Fibroblast of villous mesenchyme (primary cell): ENCODE data around the gene PTPN18. TPM values are rescaled to one million over a fixed set of nuclear protein-coding genes. Genes with fewer than 3 reads are reported as not detected.

ENCODE experiments used
- DNase-seq: peaks from one replicate; pipeline ENCODE4 v3.0.0-alpha.2; 2010; ENCODE audit warnings: low read depth
- H3K4me3 ChIP-seq: 2 replicates; pipeline ENCODE4 v1.5.1; 2011; ENCODE audit warnings: low read depth, mild to moderate bottlenecking, low read length
- total RNA-seq: library from RNA; depleted of rRNA; stranded (reverse); fragments of >200 nt; gene quantifications from 2 replicates; pipeline ENCODE4 v1.2.3, GENCODE V29; 2012
- TF ChIP-seq, protein P1 (sequence below): IDR thresholded peaks from 2 replicates; pipeline ENCODE4 v1.5.1; 2012; ENCODE audit warnings: low read depth, mild to moderate bottlenecking, low read length; ENCODE audit not compliant: insufficient read depth

PTPN18 gene
- total RNA-seq, 1 donor = 17.7 TPM

DNA sequence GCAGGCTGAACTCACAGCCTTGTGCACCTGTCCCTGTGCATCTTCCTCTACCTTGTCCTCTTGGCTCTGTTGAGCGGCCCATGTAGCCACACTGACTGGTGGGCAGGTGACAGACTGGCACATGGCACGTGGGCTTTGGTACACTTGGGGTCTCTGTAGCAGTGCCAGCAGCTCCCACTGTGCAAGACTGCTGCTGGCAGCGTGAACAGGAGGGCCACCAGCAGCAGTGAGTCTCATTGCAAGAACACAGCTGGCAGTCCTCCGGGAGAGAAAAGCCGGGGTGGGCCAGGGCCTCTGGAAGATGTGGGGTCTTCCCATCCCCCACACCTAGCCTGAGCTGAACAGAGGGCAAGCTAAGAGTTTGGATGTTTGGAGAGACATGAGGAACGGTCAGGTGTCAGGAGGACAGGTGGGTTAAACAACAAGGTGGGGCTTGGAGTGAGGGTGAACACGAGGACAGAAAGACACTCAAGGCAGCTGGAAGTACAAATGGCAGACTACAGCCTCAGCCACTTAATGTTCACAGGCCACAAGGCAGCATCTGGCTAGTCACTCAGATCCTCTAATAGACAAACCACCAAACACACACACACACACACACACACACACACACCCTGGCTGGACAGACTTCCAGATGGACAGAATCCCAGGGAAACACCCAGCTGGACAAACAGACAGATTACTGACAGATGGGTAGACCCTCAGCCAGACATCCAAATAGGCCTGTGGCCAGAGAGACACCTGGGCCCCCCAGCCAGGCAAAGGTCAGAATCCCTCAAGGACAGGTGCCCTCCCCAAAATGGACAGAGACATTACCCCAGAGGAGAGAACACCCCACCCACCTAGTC, 2.3 kb upstream of the PTPN18 start:
- TF ChIP-seq, protein P1, sequence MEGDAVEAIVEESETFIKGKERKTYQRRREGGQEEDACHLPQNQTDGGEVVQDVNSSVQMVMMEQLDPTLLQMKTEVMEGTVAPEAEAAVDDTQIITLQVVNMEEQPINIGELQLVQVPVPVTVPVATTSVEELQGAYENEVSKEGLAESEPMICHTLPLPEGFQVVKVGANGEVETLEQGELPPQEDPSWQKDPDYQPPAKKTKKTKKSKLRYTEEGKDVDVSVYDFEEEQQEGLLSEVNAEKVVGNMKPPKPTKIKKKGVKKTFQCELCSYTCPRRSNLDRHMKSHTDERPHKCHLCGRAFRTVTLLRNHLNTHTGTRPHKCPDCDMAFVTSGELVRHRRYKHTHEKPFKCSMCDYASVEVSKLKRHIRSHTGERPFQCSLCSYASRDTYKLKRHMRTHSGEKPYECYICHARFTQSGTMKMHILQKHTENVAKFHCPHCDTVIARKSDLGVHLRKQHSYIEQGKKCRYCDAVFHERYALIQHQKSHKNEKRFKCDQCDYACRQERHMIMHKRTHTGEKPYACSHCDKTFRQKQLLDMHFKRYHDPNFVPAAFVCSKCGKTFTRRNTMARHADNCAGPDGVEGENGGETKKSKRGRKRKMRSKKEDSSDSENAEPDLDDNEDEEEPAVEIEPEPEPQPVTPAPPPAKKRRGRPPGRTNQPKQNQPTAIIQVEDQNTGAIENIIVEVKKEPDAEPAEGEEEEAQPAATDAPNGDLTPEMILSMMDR = no peak
- no peak for DNase-seq
- H3K4me3 ChIP-seq = no peak overlapping the region

- H3K4me3 ChIP-seq = no peak overlapping the region
- DNase-seq = peak; percentile 9
- TF ChIP-seq, protein P1 = no peak
Observed at GRCh38 chr2:130354139-130354428, 1.8 kb upstream of the PTPN18 start.

DNA sequence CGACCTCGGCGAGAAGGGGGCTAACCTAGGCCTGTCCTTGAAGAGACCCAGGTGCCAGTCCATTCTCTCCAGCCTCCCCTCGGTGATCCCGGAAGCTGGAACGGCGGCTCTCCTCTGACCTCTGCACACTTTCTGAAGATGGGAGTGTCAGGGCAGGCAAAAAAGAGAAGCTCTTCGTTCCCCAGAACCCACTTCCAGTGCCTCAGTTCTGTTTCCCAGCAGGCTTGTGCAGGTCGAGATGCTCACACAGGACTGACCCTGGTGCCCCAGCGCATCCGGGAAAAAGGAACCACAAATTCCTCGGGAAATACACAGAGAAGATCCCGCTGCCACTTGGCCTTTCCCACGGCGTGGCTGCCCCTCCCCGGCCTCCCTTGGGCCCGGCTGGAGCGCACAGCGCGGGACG, 681 bp upstream of the PTPN18 start:
- peak; percentile 7 for DNase-seq
- TF ChIP-seq, protein P1 = no peak

DNA sequence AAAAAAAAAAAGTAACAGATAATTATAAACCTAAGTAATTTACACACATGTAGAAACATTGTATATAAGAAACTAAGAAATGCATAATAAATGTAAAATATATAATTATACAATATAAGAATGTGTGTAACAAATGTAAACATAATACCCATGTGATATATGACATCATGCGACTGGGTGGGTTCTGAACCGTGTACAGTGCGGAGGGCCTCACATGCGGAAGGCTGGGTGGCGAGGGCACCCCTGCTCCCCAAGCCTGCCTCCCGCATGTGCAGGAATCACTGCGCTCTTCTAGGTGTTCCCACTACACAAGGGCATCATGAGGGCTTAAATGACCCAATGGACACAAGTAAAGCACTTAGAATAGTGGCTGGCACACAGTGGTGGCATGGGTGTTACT, 2.0 kb downstream of the PTPN18 start:
- TF ChIP-seq, protein P1 = no peak
- H3K4me3 ChIP-seq = no peak overlapping the region
- no peak for DNase-seq

More for the DNA sequence above, 681 bp upstream of the PTPN18 start:
- H3K4me3 ChIP-seq = peak overlapping the region; percentile 65

GRCh38 chr2:130358420-130359350, 2.8 kb downstream of the PTPN18 start:
- no peak for DNase-seq
- TF ChIP-seq, protein P1 = no peak
- H3K4me3 ChIP-seq = no peak overlapping the region

DNA sequence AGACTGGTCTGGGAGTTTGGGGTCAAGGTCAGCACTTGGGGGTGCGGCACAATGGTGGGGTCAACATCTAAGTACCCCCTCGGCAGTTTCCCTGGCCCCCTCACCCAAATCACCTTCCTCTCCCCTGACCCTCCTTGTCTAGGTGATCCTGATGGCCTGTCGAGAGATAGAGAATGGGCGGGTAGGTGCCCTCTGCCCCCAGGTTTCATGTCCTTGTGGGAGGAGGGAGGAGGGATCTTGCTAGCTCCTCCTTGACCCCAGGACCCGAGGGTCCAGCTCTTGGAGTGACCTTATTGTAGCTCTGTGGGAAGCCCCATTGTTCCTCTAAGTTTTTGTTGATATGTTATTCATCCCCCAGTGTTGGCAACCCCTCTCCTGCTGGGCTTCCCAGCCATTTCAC, 3.6 kb downstream of the PTPN18 start:
- no peak for DNase-seq
- TF ChIP-seq, protein P1 = no peak
- no peak overlapping the region for H3K4me3 ChIP-seq
